H54 (cell line): Measurements from ENCODE around the gene PIERCE2.
"Not testable (repeated sequence)": the region's sequence is repeated elsewhere in the genome, so short reads cannot be mapped to it uniquely, and the experiment has no call there.

Experiments used
- DNase-seq: peaks from one replicate; pipeline ENCODE4 v3.0.0; 2011; ENCODE audit warnings: low spot score, mixed read lengths; ENCODE audit not compliant: insufficient read length
- FAIRE-seq: peaks from 3 replicates; lab custom pipeline; 2011; peaks lifted over from hg19 to GRCh38; lab: Jason Lieb, UNC
- POLR2A ChIP-seq: IDR thresholded peaks from 2 replicates; pipeline ENCODE4 v1.6.1; 2011; ENCODE audit warnings: low read depth, mild to moderate bottlenecking, low read length

Gene PIERCE2, protein sequence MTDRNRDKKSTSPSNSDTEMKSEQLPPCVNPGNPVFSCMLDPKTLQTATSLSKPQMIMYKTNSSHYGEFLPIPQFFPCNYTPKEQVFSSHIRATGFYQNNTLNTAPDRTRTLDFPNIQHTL

GRCh38 chr15:55408012-55408928 is at the start of gene PIERCE2, which contains the start of gene CCPG1:
Gene PIERCE2 (plus strand): TSS chr15:55408495. CDS start chr15:55408769, 274 bp downstream.
Gene CCPG1 (minus strand): TSS chr15:55408359. CDS start chr15:55389424, 18,935 bp downstream.
- peak; percentile 71 for DNase-seq
- TF ChIP-seq POLR2A = peak; percentile 83
- peak; percentile 43 for FAIRE-seq

- FAIRE-seq (no peak), DNase-seq (no peak)
- no peak for TF ChIP-seq POLR2A
Observed at GRCh38 chr15:55360256-55360655, 48.0 kb upstream of the PIERCE2 start.

DNA sequence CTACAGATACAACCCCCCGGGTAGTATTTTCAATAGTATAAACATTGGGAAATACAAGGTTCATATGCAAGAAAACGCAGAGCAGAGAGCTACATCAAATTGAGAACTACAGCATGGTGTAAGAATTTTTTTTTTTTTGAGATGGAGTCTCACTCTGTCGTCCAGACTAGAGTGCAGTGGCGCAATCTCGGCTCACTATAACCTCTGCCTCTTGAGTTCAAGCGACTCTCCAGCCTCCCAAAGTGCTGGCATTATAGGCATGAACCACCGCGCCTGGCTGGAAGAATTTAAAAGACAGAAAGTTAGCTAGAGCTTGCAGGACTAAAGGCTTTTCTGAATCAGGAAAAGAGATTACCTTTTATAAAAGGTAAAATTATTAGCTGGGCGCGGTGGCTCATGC is 47.2 kb upstream of the PIERCE2 start:
- no peak for TF ChIP-seq POLR2A
- no peak for FAIRE-seq

DNA sequence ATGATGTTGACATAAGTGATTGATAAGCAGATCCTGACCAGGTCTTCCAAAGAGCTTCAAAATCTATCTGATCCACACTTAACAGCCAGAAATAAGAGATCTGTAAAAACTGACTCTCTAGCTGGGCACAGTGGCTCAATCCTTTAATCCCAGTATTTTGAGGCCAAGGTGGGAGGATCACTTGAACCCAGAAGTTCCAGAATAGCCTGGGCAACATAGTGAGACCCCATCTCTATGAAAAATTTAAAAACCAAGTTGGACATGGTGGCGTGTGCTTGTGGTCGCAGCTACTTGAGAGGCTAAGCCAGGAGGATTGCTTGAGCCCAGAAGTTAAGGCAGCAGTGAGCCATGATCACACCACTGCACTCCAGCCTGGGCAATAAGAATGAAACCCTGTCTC is 45.7 kb upstream of the PIERCE2 start:
- FAIRE-seq (no peak), DNase-seq (no peak)
- TF ChIP-seq POLR2A = no peak

More for the DNA sequence above, 47.2 kb upstream of the PIERCE2 start:
- no peak for DNase-seq

- TF ChIP-seq POLR2A = no peak
- FAIRE-seq (no peak), DNase-seq (no peak)
Observed at GRCh38 chr15:55366981-55367380, 41.3 kb upstream of the PIERCE2 start.

- FAIRE-seq (no peak), DNase-seq (no peak)
- no peak for TF ChIP-seq POLR2A
Observed at GRCh38 chr15:55372701-55373440, 35.4 kb upstream of the PIERCE2 start.

- DNase-seq = no peak
- no peak for FAIRE-seq
- no peak for TF ChIP-seq POLR2A
Observed at GRCh38 chr15:55379095-55379494, 29.2 kb upstream of the PIERCE2 start.

DNA sequence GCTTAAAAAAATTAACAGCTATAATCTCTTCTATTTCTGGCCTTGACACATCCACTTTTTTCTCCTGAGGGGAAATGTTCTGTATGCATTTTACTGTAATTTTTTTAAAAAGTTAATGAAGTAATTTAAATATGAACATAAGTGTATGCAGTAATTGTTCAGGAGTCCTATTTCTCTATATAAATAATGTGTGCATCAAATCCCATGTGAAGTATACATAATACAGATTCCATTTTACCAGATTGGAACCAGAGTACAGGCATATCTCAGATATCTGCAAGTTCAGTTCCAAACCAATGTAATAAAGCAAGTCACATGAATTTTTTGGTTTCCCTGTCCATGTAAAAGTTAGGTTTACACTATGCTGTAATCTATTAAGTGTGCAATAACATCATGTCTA is 26.7 kb upstream of the PIERCE2 start:
- no peak for TF ChIP-seq POLR2A
- DNase-seq = no peak
- FAIRE-seq = no peak

DNA sequence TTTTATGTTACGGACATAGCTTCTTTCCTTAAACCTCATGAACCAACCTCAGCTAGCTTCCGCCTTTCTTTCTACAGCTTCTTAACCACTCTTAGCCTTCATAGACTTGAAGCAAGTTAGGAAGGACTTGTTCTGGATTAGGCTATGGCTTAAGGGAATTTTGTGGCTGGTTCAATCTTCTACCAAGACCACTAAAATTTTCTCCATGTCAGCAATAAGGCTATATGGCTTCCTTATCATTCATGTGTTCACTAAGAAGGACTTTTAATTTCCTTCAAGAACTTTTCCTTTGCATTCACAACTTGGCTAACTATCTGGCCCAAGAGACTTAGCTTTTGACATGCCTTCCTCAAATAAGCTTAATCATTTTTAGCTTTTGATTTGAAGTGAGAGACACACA is 24.6 kb upstream of the PIERCE2 start:
- FAIRE-seq = no peak
- no peak for TF ChIP-seq POLR2A
- no peak for DNase-seq

- DNase-seq (no peak), FAIRE-seq (no peak)
Observed at GRCh38 chr15:55387027-55387426, 21.3 kb upstream of the PIERCE2 start.

GRCh38 chr15:55389264-55389607 is 19.1 kb upstream of the PIERCE2 start:
- no peak for DNase-seq
- TF ChIP-seq POLR2A = no peak

More at GRCh38 chr15:55387027-55387426, 21.3 kb upstream of the PIERCE2 start:
- TF ChIP-seq POLR2A = no peak

DNA sequence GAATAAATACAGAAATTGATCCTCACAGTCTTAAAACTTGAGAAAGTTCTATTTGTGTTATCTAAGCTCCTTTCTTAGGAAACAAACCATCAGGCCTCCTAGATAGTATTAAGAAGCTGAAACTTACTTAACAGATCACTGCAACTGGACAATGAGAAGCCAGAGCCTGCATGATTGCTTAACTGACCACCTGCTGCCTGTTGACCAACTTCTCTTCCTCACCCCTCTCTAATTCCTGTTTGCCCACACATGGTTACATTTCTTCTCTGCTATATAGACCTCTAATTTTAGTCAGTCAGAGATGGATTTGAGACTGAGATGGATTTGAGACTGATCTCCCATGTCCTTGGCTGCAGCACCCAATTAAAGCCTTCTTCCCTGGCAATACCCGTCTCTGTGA is 13.6 kb upstream of the PIERCE2 start:
- no peak for DNase-seq

More at GRCh38 chr15:55389264-55389607, 19.1 kb upstream of the PIERCE2 start:
- FAIRE-seq = no peak

GRCh38 chr15:55398243-55398642 is 10.1 kb upstream of the PIERCE2 start:
- FAIRE-seq = no peak
- DNase-seq = no peak
- no peak for TF ChIP-seq POLR2A

More for the DNA sequence above, 13.6 kb upstream of the PIERCE2 start:
- no peak for FAIRE-seq
- TF ChIP-seq POLR2A = no peak

DNA sequence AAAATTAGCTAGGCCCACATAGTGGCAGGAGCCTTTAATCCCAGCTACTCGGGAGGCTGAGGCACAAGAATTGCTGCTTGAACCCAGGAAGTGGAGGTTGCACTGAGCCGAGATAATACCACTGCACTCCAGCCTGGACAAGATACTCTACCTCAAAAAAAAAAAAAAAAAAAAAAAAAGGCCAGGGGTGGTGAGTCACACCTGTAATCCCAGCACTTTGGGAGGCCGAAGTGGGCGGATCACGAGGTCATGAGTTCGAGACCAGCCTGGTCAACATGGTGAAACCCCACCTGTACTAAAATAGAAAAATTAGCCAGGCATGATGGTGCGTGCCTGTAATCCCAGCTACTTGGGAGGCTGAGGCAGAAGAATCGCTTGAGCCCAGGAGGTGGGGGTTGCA is 8.2 kb upstream of the PIERCE2 start:
- DNase-seq, FAIRE-seq: not testable (repeated sequence)

- DNase-seq (no peak), FAIRE-seq (no peak)
- no peak for TF ChIP-seq POLR2A
Observed at GRCh38 chr15:55401786-55402246, 6.5 kb upstream of the PIERCE2 start.
